ENCODE results near the gene ALAD.
A peak's percentile ranks its signal among the peaks of the same experiment; 100 is the strongest.
"Not testable (repeated sequence)": the region's sequence is repeated elsewhere in the genome, so short reads cannot be mapped to it uniquely, and the experiment has no call there.

Gene ALAD

DNA sequence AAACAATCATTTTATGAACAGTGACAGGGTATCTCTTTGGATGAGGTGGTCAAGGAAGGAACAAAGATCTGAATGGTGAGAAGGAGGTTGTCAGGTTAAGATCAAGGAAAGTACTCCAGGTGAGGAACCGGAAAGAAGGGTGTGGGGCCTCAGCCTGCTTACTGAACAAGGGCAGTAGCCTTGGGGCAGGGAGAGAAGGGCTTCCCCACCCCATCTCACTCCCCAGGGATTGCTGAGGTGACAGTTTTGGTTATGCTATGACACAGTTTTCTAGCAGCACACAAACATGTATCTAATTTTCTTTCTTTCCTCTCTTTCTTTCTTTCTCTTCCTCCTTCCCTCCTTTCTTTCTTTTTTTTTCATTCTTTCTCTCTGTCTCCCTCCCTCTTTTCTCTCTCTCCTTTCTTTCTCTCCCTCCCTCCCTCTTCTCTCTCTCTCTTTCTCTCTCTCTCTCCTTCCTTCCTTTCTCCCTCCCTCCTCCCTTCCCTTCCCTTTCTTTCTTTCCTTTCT, 20.2 kb downstream of the ALAD start:
- Histone ChIP-seq H3K4me2 (ENCODE audit: low read length) (no peak overlapping the region), H3K9ac (ENCODE audit: low read depth, low read length) (no peak overlapping the region), H3K27me3 (ENCODE audit: control insufficient read depth, insufficient read depth, low read length) (no peaks in the 10 kb centered on the region), H3K9me3 (replicated peaks; ENCODE audit: low read length) (no peaks in the 10 kb centered on the region), H3K4me3 (ENCODE audit: low read length) (no peak overlapping the region), H3K4me1 (ENCODE audit: control insufficient read depth, insufficient read depth, low read length) (peaks cover 3% of the 10 kb centered on the region), H3K36me3 (ENCODE audit: insufficient read depth, low read length) (no peaks in the 10 kb centered on the region)

DNA sequence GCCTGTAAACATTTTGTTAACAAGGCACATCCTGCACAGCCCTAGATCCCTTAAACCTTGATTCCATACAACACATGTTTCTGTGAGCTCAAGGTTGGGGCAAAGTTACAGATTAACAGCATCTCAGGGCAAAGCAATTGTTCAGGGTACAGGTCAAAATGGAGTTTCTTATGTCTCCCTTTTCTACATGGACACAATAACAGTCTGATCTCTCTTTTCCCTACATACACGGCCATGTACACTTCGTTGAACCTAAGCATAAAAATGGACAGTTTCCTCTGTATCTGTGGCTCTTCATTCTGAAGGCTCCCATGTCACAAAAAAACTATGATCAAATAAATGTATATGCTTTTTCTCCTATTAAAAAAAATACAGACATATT, 21.3 kb downstream of the ALAD start:
- not testable (repeated sequence) for H3K4me3 ChIP-seq (ENCODE audit: low read length); H3K4me1 ChIP-seq (ENCODE audit: control insufficient read depth, insufficient read depth, low read length); H3K9me3 ChIP-seq (replicated peaks; ENCODE audit: low read length); H3K27me3 ChIP-seq (ENCODE audit: control insufficient read depth, insufficient read depth, low read length); H3K9ac ChIP-seq (ENCODE audit: low read depth, low read length); H3K36me3 ChIP-seq (ENCODE audit: insufficient read depth, low read length); H3K4me2 ChIP-seq (ENCODE audit: low read length)

DNA sequence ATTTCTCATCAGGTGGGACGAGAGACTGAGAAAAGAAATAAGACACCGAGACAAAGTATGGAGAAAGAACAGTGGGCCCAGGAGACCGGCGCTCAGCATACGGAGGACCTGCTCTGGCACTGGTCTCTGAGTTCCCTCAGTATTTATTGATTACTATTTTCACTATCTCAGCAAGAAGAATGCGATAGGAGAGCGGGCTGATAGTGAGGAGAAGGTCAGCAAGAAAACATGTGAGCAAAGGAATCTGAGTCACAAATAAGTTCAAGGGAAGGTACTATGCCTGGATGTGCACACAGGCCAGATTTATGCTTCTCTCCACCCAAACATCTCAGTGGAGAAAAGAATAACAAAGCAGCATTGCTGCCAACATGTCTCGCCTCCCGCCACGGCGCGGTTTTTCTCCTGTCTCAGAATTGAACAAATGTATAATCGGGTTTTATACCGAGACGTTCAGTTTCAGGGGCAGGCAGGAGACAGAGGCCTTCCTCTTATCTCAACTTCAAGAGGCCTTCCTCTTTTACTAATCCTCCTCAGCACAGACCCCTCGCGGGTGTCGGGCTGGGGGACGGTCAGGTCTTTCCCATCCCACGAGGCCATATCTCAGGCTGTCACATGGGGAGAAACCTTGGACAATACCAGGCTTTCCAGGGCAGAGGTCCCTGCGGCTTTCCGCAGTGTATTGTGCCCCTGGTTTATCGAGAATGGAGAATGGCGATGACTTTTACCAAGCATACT, 21.8 kb downstream of the ALAD start:
- not testable (repeated sequence) for H3K4me2 ChIP-seq (ENCODE audit: low read length); H3K27me3 ChIP-seq (ENCODE audit: control insufficient read depth, insufficient read depth, low read length); H3K4me1 ChIP-seq (ENCODE audit: control insufficient read depth, insufficient read depth, low read length); H3K36me3 ChIP-seq (ENCODE audit: insufficient read depth, low read length); H3K9me3 ChIP-seq (replicated peaks; ENCODE audit: low read length); H3K4me3 ChIP-seq (ENCODE audit: low read length); H3K9ac ChIP-seq (ENCODE audit: low read depth, low read length)

DNA sequence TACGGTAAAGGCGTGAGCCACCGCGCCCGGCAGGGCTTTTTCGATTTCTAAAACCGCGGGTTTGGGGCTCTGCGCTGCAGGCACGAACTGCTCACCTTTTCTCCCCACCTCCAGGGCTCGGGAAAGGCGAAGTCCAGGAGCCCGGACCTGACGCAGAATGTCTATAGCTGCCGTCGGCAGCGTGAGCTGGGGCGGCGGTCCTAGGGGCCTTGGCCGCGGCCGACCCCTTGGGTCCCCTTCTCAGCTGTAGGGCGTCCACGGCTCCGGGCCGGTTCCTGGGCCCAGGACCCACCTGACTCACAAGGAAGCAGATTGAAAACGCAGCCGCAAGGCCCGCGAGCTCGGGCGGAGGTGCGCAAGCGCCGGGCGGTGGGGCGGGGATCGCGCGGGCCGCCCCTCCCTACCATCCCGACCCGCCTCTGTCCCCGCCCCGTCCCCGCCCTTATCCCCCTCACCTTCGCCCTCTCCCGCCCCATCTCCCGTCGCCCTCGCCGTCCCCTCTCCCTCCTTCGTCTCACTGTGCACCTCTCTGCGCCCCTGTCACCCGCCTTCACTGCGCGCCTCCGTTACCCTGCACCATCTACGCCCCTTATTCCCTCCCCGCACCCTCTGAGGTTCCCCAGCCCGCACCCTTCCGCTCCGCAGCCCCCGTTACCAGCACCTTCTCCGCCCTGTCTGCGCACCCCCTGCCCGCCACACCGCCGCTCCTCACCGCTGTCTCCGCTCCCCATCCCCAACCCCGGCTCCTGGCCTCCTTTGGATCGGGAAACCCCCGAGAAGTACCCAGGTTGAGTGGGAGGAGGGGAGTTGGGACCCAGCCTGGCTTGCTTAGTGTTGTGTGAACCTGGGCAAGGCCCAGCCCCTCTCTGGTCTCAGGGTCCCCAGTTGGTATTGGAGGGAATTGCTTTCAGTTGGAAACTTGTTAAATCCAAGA, 24.2 kb downstream of the ALAD start, which contains the start of gene HDHD3:
TSS of gene HDHD3 (minus strand) at position 353 of the 934 bp plus-strand sequence. CDS start 2,632 bp downstream, outside the sequence.
- Histone ChIP-seq H3K27me3 (ENCODE audit: control insufficient read depth, insufficient read depth, low read length) (no peaks in the 10 kb centered on the region), H3K9ac (ENCODE audit: low read depth, low read length) (peak within 1 kb of the TSS; percentile 82), H3K4me3 (ENCODE audit: low read length) (peak within 1 kb of the TSS; percentile 97), H3K4me1 (ENCODE audit: control insufficient read depth, insufficient read depth, low read length) (peaks cover 6% of the 10 kb centered on the region), H3K36me3 (ENCODE audit: insufficient read depth, low read length) (peaks cover 7% of the 10 kb centered on the region), H3K9me3 (replicated peaks; ENCODE audit: low read length) (no peaks in the 10 kb centered on the region), H3K4me2 (ENCODE audit: low read length) (peak within 1 kb of the TSS; percentile 97)

DNA sequence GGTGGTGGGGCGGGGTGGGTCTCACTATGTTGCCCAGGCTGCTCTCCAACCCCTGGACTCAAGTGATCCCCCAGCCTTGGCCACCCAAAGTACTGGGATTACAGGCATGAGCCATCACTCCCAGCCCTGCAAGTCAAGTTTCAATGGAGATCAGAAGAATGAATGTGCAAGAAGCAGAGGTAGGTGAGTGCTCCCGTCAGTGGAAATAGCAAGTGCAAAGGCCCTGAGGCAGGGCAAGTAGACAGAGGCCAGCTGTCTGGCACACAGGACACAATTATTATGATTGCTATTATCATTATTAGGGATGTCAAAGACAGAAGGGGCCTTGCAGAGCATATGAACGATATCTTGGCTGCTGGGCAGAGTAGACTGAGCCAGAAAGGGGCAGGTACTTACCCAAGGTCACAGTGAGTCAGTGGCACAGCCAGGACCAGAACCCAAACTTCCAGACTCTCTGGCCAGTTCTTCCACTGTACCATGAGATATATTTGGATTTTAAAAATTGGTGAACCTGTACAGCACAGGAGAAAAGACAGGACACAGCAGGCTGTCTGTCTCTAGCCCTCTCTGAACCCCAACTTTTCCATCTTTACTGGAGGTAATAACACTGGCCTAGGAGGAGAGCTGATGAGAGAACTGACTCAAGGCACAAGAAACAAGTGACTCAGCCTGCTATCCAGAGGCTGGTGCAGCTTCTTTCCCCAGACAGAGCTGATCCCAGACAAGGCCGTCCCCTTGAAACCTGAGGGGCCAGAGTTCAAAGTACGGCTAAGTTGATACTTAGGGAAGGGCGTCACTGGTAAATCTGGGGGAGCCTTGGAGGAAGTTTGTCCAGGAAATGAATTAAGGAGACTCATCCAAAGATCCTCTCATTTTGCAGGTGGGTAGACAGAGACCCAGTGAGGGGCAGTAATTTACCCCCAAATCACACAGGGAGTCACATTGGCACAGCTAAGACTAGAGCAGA, 25.7 kb downstream of the ALAD start:
- H3K4me2 ChIP-seq (ENCODE audit: low read length): no peak overlapping the region
- no peak overlapping the region for H3K4me3 ChIP-seq (ENCODE audit: low read length)
- no peaks in the 10 kb centered on the region for H3K27me3 ChIP-seq (ENCODE audit: control insufficient read depth, insufficient read depth, low read length)
- H3K9me3 ChIP-seq (replicated peaks; ENCODE audit: low read length): no peaks in the 10 kb centered on the region
- H3K4me1 ChIP-seq (ENCODE audit: control insufficient read depth, insufficient read depth, low read length): peaks cover 6% of the 10 kb centered on the region
- H3K9ac ChIP-seq (ENCODE audit: low read depth, low read length): no peak overlapping the region
- peaks cover 7% of the 10 kb centered on the region for H3K36me3 ChIP-seq (ENCODE audit: insufficient read depth, low read length)

- Histone ChIP-seq H3K27me3 (ENCODE audit: control insufficient read depth, insufficient read depth, low read length) (peaks cover 3% of the 10 kb centered on the region), H3K36me3 (ENCODE audit: insufficient read depth, low read length) (peaks cover 7% of the 10 kb centered on the region), H3K4me3 (ENCODE audit: low read length) (no peak overlapping the region), H3K9ac (ENCODE audit: low read depth, low read length) (no peak overlapping the region), H3K4me2 (ENCODE audit: low read length) (no peak overlapping the region), H3K9me3 (replicated peaks; ENCODE audit: low read length) (no peaks in the 10 kb centered on the region), H3K4me1 (ENCODE audit: control insufficient read depth, insufficient read depth, low read length) (peaks cover 6% of the 10 kb centered on the region)
Observed at GRCh38 chr9:113373676-113374392, 27.2 kb downstream of the ALAD start.

GRCh38 chr9:113373256-113373655, 27.8 kb downstream of the ALAD start:
- Histone ChIP-seq H3K4me1 (ENCODE audit: control insufficient read depth, insufficient read depth, low read length) (peaks cover 6% of the 10 kb centered on the region), H3K9me3 (replicated peaks; ENCODE audit: low read length) (no peaks in the 10 kb centered on the region), H3K9ac (ENCODE audit: low read depth, low read length) (no peak overlapping the region), H3K36me3 (ENCODE audit: insufficient read depth, low read length) (peaks cover 7% of the 10 kb centered on the region), H3K4me2 (ENCODE audit: low read length) (no peak overlapping the region), H3K4me3 (ENCODE audit: low read length) (no peak overlapping the region), H3K27me3 (ENCODE audit: control insufficient read depth, insufficient read depth, low read length) (peaks cover 3% of the 10 kb centered on the region)

GRCh38 chr9:113372059-113372458, 29.0 kb downstream of the ALAD start:
- Histone ChIP-seq H3K9me3 (replicated peaks; ENCODE audit: low read length) (no peaks in the 10 kb centered on the region), H3K4me2 (ENCODE audit: low read length) (no peak overlapping the region), H3K4me3 (ENCODE audit: low read length) (no peak overlapping the region), H3K36me3 (ENCODE audit: insufficient read depth, low read length) (peaks cover 7% of the 10 kb centered on the region), H3K9ac (ENCODE audit: low read depth, low read length) (no peak overlapping the region), H3K4me1 (ENCODE audit: control insufficient read depth, insufficient read depth, low read length) (peaks cover 3% of the 10 kb centered on the region), H3K27me3 (ENCODE audit: control insufficient read depth, insufficient read depth, low read length) (peaks cover 3% of the 10 kb centered on the region)

GRCh38 chr9:113370806-113371325, 30.2 kb downstream of the ALAD start:
- Histone ChIP-seq H3K4me3 (ENCODE audit: low read length) (no peak overlapping the region), H3K9ac (ENCODE audit: low read depth, low read length) (no peak overlapping the region), H3K36me3 (ENCODE audit: insufficient read depth, low read length) (peaks cover 7% of the 10 kb centered on the region), H3K27me3 (ENCODE audit: control insufficient read depth, insufficient read depth, low read length) (peaks cover 3% of the 10 kb centered on the region), H3K4me2 (ENCODE audit: low read length) (no peak overlapping the region), H3K4me1 (ENCODE audit: control insufficient read depth, insufficient read depth, low read length) (peaks cover 3% of the 10 kb centered on the region), H3K9me3 (replicated peaks; ENCODE audit: low read length) (no peaks in the 10 kb centered on the region)

- H3K36me3 ChIP-seq (ENCODE audit: insufficient read depth, low read length): peaks cover 7% of the 10 kb centered on the region
- H3K9me3 ChIP-seq (replicated peaks; ENCODE audit: low read length): no peaks in the 10 kb centered on the region
- no peak overlapping the region for H3K9ac ChIP-seq (ENCODE audit: low read depth, low read length)
Observed at GRCh38 chr9:113369855-113370140, 31.3 kb downstream of the ALAD start.

More at GRCh38 chr9:113369855-113370140, 31.3 kb downstream of the ALAD start:
- no peak overlapping the region for H3K4me2 ChIP-seq (ENCODE audit: low read length)
- H3K4me3 ChIP-seq (ENCODE audit: low read length): no peak overlapping the region
- no peaks in the 10 kb centered on the region for H3K4me1 ChIP-seq (ENCODE audit: control insufficient read depth, insufficient read depth, low read length)
- peaks cover 3% of the 10 kb centered on the region for H3K27me3 ChIP-seq (ENCODE audit: control insufficient read depth, insufficient read depth, low read length)
